CD14-positive monocyte (primary cell): ENCODE data around the gene CRMP1. TPM values are rescaled to one million over a fixed set of nuclear protein-coding genes. Genes with fewer than 3 reads are reported as not detected.

ENCODE experiments used
- DNase-seq, 3 donors: peaks; one replicate each; pipeline ENCODE4 v3.0.0-alpha.2; 2011 to 2022
- H2AFZ ChIP-seq: 2 replicates; pipeline ENCODE4 v1.6.0; 2012; ENCODE audit warnings: mild to moderate bottlenecking, low read depth, low read length, inconsistent platforms; ENCODE audit not compliant: insufficient read depth, poor library complexity, severe bottlenecking
- H3K27ac ChIP-seq, 2 donors: 1 replicate in 1 of 2; 2 replicates in 1 of 2; pipeline ENCODE4 v1.5.1; 2012 to 2013; ENCODE audit warnings: low read length in 2 of 2, control low read depth in 1 of 2, inconsistent platforms in 1 of 2, low read depth in 1 of 2, mild to moderate bottlenecking in 1 of 2
- H3K27me3 ChIP-seq, 2 donors: one replicate each; pipeline versions ENCODE4 v1.6.0 to v1.6.1; 2011 to 2013; ENCODE audit warnings: low read length in 2 of 2; ENCODE audit not compliant: control insufficient read depth in 2 of 2, insufficient read depth in 2 of 2
- H3K36me3 ChIP-seq, 2 donors: replicated peaks in 1 of 2; 1 replicate in 1 of 2; 2 replicates in 1 of 2; pipeline versions ENCODE4 v1.5.1 to v1.6.1; 2012 to 2013; ENCODE audit warnings: low read length in 2 of 2, control low read depth in 1 of 2, inconsistent platforms in 1 of 2, mild to moderate bottlenecking in 1 of 2; ENCODE audit not compliant: insufficient read depth in 2 of 2, control insufficient read depth in 1 of 2
- H3K4me1 ChIP-seq, 2 donors: 1 replicate in 1 of 2; 2 replicates in 1 of 2; pipeline versions ENCODE4 v1.5.1 to v1.6.1; 2012 to 2013; ENCODE audit warnings: low read length in 2 of 2, control low read depth in 1 of 2, inconsistent platforms in 1 of 2, mild to moderate bottlenecking in 1 of 2, moderate library complexity in 1 of 2; ENCODE audit not compliant: insufficient read depth in 2 of 2, control insufficient read depth in 1 of 2
- H3K4me2 ChIP-seq: replicated peaks from 2 replicates; pipeline ENCODE3; 2012; ENCODE audit warnings: low read length, moderate library complexity, mild to moderate bottlenecking; ENCODE audit not compliant: poor library complexity, severe bottlenecking; ENCODE audit errors: extremely low read depth
- H3K4me3 ChIP-seq, 3 experiments: fragments of 200-600 bp in 1 of 3; sonication (generic) in 1 of 3; replicated peaks in 1 of 3; 1 replicate in 2 of 3; 2 replicates in 1 of 3; pipeline ENCODE4 v1.5.1; 2011 to 2013; ENCODE audit warnings: low read length in 3 of 3, mild to moderate bottlenecking in 3 of 3, control low read depth in 2 of 3, low read depth in 2 of 3, inconsistent platforms in 1 of 3, moderate library complexity in 1 of 3
- H3K79me2 ChIP-seq: 2 replicates; pipeline ENCODE4 v1.6.0; 2012; ENCODE audit warnings: mild to moderate bottlenecking, control low read depth, inconsistent platforms, low read length, moderate library complexity; ENCODE audit not compliant: insufficient read depth
- H3K9ac ChIP-seq: 2 replicates; pipeline ENCODE4 v1.6.0; 2017; ENCODE audit warnings: low read length, mild to moderate bottlenecking; ENCODE audit not compliant: insufficient read depth, poor library complexity, severe bottlenecking
- H3K9me3 ChIP-seq, 2 donors: replicated peaks in 1 of 2; 1 replicate in 1 of 2; 2 replicates in 1 of 2; pipeline versions ENCODE4 v1.5.1 to v1.6.1; 2012 to 2013; ENCODE audit warnings: low read length in 2 of 2, control low read depth in 1 of 2; ENCODE audit not compliant: control insufficient read depth in 1 of 2, insufficient read depth in 1 of 2
- H4K20me1 ChIP-seq: 2 replicates; pipeline ENCODE4 v1.6.0; 2012; ENCODE audit warnings: mild to moderate bottlenecking, low read length, control low read depth, moderate library complexity; ENCODE audit not compliant: insufficient read depth
- H3K27ac Mint-ChIP-seq, 7 donors: one replicate each; pipeline ENCODE4 v1.8.0; 2020; ENCODE audit warnings: mild to moderate bottlenecking in 7 of 7, mixed read lengths in 7 of 7, moderate library complexity in 6 of 7, inconsistent platforms in 2 of 7
- H3K27me3 Mint-ChIP-seq, 3 donors: one replicate each; pipeline ENCODE4 v1.8.0; 2021 to 2022; ENCODE audit warnings: low read depth in 3 of 3, mild to moderate bottlenecking in 3 of 3, mixed read lengths in 3 of 3, moderate library complexity in 3 of 3, inconsistent platforms in 1 of 3
- H3K36me3 Mint-ChIP-seq, 2 donors: one replicate each; pipeline ENCODE4 v1.8.0; 2020; ENCODE audit warnings: mixed read lengths in 2 of 2, inconsistent platforms in 1 of 2, mild to moderate bottlenecking in 1 of 2
- H3K4me1 Mint-ChIP-seq: one replicate; pipeline ENCODE4 v1.8.0; 2020; ENCODE audit warnings: mild to moderate bottlenecking, mixed read lengths
- H3K4me3 Mint-ChIP-seq, 2 donors: one replicate each; pipeline ENCODE4 v1.8.0; 2020; ENCODE audit warnings: mild to moderate bottlenecking in 2 of 2, mixed read lengths in 2 of 2, moderate library complexity in 1 of 2
- H3K9me3 Mint-ChIP-seq, 7 donors: one replicate each; pipeline ENCODE4 v1.8.0; 2020 to 2022; ENCODE audit warnings: mixed read lengths in 7 of 7, mild to moderate bottlenecking in 6 of 7, moderate library complexity in 6 of 7, inconsistent platforms in 2 of 7
- WGBS: methylation state at CpG from one replicate; pipeline ENCODE4 v1.1.5; 2013; ENCODE audit warnings: missing lambda C conversion rate; ENCODE audit not compliant: insufficient coverage; 5-methylcytosine and 5-hydroxymethylcytosine counted together
- intact Hi-C, 2 donors: fragments of 100-400 bp; cut with micrococcal nuclease; formaldehyde crosslinking; loops; one replicate each; pipeline versions ENCODE4 v1.15.0 to v1.15.1; 2023
- polyA plus RNA-seq, 3 donors: library from polyadenylated mRNA; depleted of rRNA in 1 of 3; unstranded in 2 of 3; stranded (reverse) in 1 of 3; fragments of 300-500 nt in 2 of 3; fragments of >200 nt in 1 of 3; fragmentation: Illumina TruSeq in 2 of 3; gene quantifications; 1 replicate in 2 of 3; 2 replicates in 1 of 3; pipeline ENCODE4 v1.2.3, GENCODE V29; 2012 to 2021
- TF ChIP-seq, protein P1 (sequence below): fragments of 200-600 bp; IDR thresholded peaks from one replicate; pipeline ENCODE4 v1.8.0; 2022; ENCODE audit warnings: antibody characterized with exemption, mild to moderate bottlenecking

The CRMP1 gene
- polyA plus RNA-seq, 3 donors = not detected

DNA sequence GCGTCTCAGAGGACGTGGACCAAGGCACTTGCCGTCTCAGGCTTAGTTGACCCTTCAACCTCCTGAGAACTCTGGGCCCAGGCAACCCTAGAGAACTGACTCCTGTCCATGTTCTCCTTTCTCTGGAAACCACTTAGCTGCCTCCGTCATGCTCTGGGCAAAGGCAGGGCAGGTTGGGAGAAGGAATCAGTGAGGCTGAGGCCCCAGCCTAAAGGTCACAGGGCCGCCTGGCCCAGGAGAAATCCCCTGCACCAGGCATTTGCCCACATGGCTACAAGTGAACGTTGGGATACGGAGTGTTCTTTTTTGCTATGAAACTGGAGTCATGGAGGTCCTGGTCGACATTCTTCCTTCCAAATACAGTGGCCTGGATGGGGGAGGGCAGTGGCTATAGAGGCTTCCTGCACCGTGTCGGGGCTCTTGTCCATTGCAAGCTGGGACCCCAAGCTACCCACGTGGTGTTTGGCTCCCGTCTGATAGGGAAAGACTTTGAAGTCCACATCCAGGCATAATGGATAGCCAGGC, 76.0 kb downstream of the CRMP1 start:
- TF ChIP-seq, protein P1, sequence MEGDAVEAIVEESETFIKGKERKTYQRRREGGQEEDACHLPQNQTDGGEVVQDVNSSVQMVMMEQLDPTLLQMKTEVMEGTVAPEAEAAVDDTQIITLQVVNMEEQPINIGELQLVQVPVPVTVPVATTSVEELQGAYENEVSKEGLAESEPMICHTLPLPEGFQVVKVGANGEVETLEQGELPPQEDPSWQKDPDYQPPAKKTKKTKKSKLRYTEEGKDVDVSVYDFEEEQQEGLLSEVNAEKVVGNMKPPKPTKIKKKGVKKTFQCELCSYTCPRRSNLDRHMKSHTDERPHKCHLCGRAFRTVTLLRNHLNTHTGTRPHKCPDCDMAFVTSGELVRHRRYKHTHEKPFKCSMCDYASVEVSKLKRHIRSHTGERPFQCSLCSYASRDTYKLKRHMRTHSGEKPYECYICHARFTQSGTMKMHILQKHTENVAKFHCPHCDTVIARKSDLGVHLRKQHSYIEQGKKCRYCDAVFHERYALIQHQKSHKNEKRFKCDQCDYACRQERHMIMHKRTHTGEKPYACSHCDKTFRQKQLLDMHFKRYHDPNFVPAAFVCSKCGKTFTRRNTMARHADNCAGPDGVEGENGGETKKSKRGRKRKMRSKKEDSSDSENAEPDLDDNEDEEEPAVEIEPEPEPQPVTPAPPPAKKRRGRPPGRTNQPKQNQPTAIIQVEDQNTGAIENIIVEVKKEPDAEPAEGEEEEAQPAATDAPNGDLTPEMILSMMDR = no peak
- no peak overlapping the region for H3K9ac ChIP-seq
- no peak overlapping the region for H3K4me2 ChIP-seq
- no peak for DNase-seq
- Mint-ChIP-seq H3K36me3 (no peaks in the 10 kb centered on the region), H3K27ac (no peak overlapping the region), H3K4me1 (no peaks in the 10 kb centered on the region), H3K4me3 (no peak overlapping the region), H3K27me3 (peaks cover 4 to 5% (median 4%) of the 10 kb centered on the region in 3 donors), H3K9me3 (no peaks in the 10 kb centered on the region)
- H3K36me3 ChIP-seq = no peaks in the 10 kb centered on the region
- no peaks in the 10 kb centered on the region for H3K27me3 ChIP-seq
- H3K4me3 ChIP-seq = no peak overlapping the region
- no peak overlapping the region for H2AFZ ChIP-seq
- no peaks in the 10 kb centered on the region for H4K20me1 ChIP-seq
- H3K9me3 ChIP-seq = no peaks in the 10 kb centered on the region
- intact Hi-C loops = loop anchor here (10.0 kb wide), 1 partner anchor 1332 kb away; no protein-coding TSS in a partner anchor
- H3K79me2 ChIP-seq = no peaks in the 10 kb centered on the region
- H3K27ac ChIP-seq = no peak overlapping the region
- no peaks in the 10 kb centered on the region for H3K4me1 ChIP-seq
- 95% methylated on average over 7 of the region's 12 CpGs for WGBS

DNA sequence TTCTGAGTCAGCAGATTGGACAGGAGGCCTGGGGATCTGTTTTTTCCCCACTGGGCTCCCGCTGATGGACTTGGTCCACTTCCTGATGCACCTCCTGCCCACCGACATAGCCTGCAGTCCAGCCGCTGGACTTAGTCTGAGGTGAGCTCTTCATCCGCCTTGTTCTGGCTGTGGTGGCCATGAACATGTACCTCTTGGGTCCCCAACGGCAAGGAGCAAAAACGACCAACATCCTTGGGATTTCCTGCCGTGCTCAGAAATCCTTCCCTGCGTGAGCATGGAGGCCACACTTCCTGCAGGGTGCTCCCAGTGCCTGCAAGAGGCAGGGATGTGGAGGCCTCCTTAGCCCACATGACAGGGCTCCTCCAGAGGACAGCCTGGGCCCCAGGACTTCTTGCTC, 76.8 kb downstream of the CRMP1 start:
- DNase-seq = no peak
- no peaks in the 10 kb centered on the region for H3K27me3 ChIP-seq

More for the DNA sequence above, 76.8 kb downstream of the CRMP1 start:
- Histone ChIP-seq H2AFZ (no peak overlapping the region), H3K27ac (no peak overlapping the region), H3K9ac (no peak overlapping the region), H4K20me1 (no peaks in the 10 kb centered on the region), H3K36me3 (no peaks in the 10 kb centered on the region), H3K4me1 (no peaks in the 10 kb centered on the region), H3K79me2 (no peaks in the 10 kb centered on the region), H3K9me3 (no peaks in the 10 kb centered on the region), H3K4me3 (no peak overlapping the region), H3K4me2 (no peak overlapping the region)
- Mint-ChIP-seq H3K9me3 (no peaks in the 10 kb centered on the region), H3K36me3 (no peaks in the 10 kb centered on the region), H3K27ac (peak overlapping the region in 1 of 7 donors; percentile 46), H3K4me1 (no peaks in the 10 kb centered on the region), H3K4me3 (no peak overlapping the region), H3K27me3 (peaks cover 2 to 4% (median 3%) of the 10 kb centered on the region in 3 donors)
- TF ChIP-seq, protein P1 = no peak
- 88% methylated on average over 8 of the region's 8 CpGs for WGBS
- intact Hi-C loops = loop anchor here (10.0 kb wide), 1 partner anchor 1331 kb away; no protein-coding TSS in a partner anchor
